Right lobe of liver (tissue), 6 donors: ENCODE results near the gene MAL. TPM values are rescaled to one million over a fixed set of nuclear protein-coding genes. Genes with fewer than 3 reads are reported as not detected.
A peak's percentile ranks its signal among the peaks of the same experiment; 100 is the strongest.

Source experiments
- ATAC-seq, 4 donors: fragments of 200-7000 bp; cut with Tn5 transposase; one replicate each; pipeline ENCODE4 v1.9.1; 2020; ENCODE audit warnings: mild to moderate bottlenecking in 4 of 4, moderate library complexity in 4 of 4
- DNase-seq, 3 donors: peaks; one replicate each; pipeline ENCODE4 v3.0.0-alpha.2; 2020
- H3K27ac ChIP-seq, 3 donors: fragments of 200-600 bp; one replicate each; pipeline ENCODE4 v1.8.0; 2022
- H3K27me3 ChIP-seq, 2 donors: fragments of 200-600 bp; one replicate each; pipeline ENCODE4 v1.8.0; 2022
- H3K36me3 ChIP-seq, 4 donors: fragments of 200-600 bp; sonication (generic) in 1 of 4; one replicate each; pipeline versions ENCODE4 v1.5.1 to v1.8.0; 2017 to 2022; ENCODE audit warnings: control low read depth in 1 of 4
- H3K4me1 ChIP-seq, 4 donors: fragments of 200-600 bp; sonication (generic) in 1 of 4; one replicate each; pipeline versions ENCODE4 v1.5.1 to v1.8.0; 2017 to 2022; ENCODE audit warnings: control low read depth in 1 of 4
- H3K4me3 ChIP-seq, 3 donors: fragments of 200-600 bp; one replicate each; pipeline ENCODE4 v1.8.0; 2022
- H3K9me3 ChIP-seq, 4 donors: fragments of 200-600 bp; sonication (generic) in 1 of 4; one replicate each; pipeline versions ENCODE4 v1.5.1 to v1.8.0; 2017 to 2022; ENCODE audit warnings: control low read depth in 1 of 4
- CTCF ChIP-seq, 4 donors: fragments of 200-600 bp in 3 of 4; fragments of 450-650 bp in 1 of 4; IDR thresholded peaks; one replicate each; pipeline versions ENCODE4 v1.5.1 to v1.8.0; 2016 to 2022; ENCODE audit warnings: antibody characterized with exemption in 4 of 4, mild to moderate bottlenecking in 2 of 4
- POLR2A ChIP-seq: fragments of 450-650 bp; IDR thresholded peaks from one replicate; pipeline ENCODE4 v1.6.1; 2017; ENCODE audit warnings: antibody characterized with exemption, mild to moderate bottlenecking
- WGBS: methylation state at CpG from one replicate; pipeline ENCODE4 v1.1.6; 2018; ENCODE audit warnings: low coverage, low lambda C conversion rate; ENCODE audit not compliant: insufficient coverage; ENCODE audit errors: missing lambda C conversion rate; 5-methylcytosine and 5-hydroxymethylcytosine counted together
- intact Hi-C, 2 donors: fragments of 100-400 bp; cut with DNase I; formaldehyde crosslinking; loops; one replicate each; pipeline versions ENCODE4 v1.11.2 to v1.14.1; 2022
- total RNA-seq, 6 experiments: library from RNA; depleted of rRNA in 2 of 6; stranded (reverse); fragments of >200 nt in 2 of 6; fragmentation: NEBNext Ultra II Directional in 3 of 6; extraction: Animal tissue kit (Norgen Biotek cat#: 25700) in 3 of 6; gene quantifications; one replicate each; pipeline versions ENCODE4 v1.1.0 to v1.2.4, GENCODE V29; 2016 to 2023
- donor health status: DM: no; HTN: yes; CAD: no.
- donor health status: DM: no; HTN: no; CAD: no.
- donor health status: DM: no; HTN: no; CAD: no.
- donor health status: DM: no; HTN: yes; CAD: no.
- donor health status: DM: no; HTN: yes; CAD: no.

The MAL gene
- total RNA-seq, 6 experiments from 2014 or later = 0.24 TPM; not detected in 5

DNA sequence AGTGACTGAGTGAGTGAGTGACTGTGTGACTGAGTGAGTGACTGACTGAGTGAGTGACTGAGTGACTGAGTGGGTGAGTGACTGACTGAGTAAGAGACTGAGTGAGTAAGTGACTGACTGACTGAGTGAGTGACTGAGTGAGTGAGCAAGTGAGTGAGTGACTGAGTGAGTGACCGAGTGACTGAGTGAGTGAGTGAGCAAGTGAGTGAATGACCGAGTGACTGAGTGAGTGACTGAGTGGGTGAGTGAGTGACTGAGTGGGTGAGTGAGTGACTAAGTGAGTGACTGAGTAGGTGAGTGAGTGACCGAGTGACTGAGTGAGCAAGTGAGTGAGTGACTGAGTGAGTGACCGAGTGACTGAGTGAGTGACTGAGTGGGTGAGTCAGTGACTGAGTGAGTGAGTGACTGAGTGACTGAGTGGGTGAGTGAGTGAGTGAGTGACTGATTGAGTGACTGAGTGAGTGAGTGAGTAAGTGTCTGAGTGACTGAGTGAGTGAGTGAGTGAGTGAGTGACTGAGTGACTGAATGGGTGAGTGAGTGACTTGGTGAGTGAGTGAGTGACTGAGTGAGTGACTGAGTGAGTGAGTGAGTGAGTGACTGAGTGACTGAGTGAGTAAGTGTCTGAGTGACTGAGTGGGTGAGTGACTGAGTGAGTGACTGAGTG, 13.3 kb downstream of the MAL start:
- intact Hi-C loops = no loop called here
- TF ChIP-seq POLR2A = no peak
- TF ChIP-seq CTCF (IDR thresholded peaks at IDR 0.05) = no peak
- Histone ChIP-seq H3K4me1 (no peaks in the 10 kb centered on the region), H3K27ac (no peak overlapping the region), H3K36me3 (no peaks in the 10 kb centered on the region), H3K9me3 (no peaks in the 10 kb centered on the region), H3K27me3 (no peaks in the 10 kb centered on the region), H3K4me3 (no peak overlapping the region)
- DNase-seq (no peak), ATAC-seq (no peak)
- WGBS = 80% methylated on average over 4 of the region's 4 CpGs

DNA sequence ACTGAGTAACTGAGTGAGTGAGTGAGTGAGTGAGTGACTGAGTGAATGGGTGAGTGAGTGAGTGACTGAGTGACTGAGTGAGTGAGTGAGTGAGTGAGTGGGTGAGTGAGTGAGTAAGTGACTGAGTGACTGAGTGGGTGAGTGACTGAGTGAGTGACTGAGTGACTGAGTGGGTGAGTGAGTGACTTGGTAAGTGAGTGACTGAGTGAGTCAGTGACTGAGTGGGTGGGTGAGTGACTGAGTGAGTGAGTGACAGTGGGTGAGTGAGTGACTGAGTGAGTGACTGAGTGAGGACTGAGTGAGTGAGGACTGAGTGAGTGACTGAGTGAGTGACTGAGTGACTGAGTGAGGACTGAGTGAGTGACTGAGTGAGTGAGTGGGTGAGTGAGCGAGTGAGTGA, 13.9 kb downstream of the MAL start:
- H3K27ac ChIP-seq = no peak overlapping the region
- H3K9me3 ChIP-seq = no peaks in the 10 kb centered on the region
- H3K27me3 ChIP-seq = no peaks in the 10 kb centered on the region
- WGBS = 88% methylated on average over 1 of the region's 1 CpG
- no peak overlapping the region for H3K4me3 ChIP-seq
- TF ChIP-seq POLR2A (no peak), CTCF (IDR thresholded peaks at IDR 0.05) (no peak)
- intact Hi-C loops = no loop called here
- H3K36me3 ChIP-seq = no peaks in the 10 kb centered on the region
- DNase-seq (no peak), ATAC-seq (no peak)
- H3K4me1 ChIP-seq = no peaks in the 10 kb centered on the region

GRCh38 chr2:95039978-95040377, 14.5 kb downstream of the MAL start:
- Histone ChIP-seq H3K4me1 (no peaks in the 10 kb centered on the region), H3K9me3 (no peaks in the 10 kb centered on the region), H3K27me3 (no peaks in the 10 kb centered on the region), H3K27ac (no peak overlapping the region), H3K36me3 (no peaks in the 10 kb centered on the region), H3K4me3 (no peak overlapping the region)
- peak in 1 of 3 donors; percentile 2 for DNase-seq
- 100% methylated on average over 2 of the region's 6 CpGs for WGBS
- ATAC-seq = no peak
- TF ChIP-seq CTCF (IDR thresholded peaks at IDR 0.05) = no peak
- no peak for TF ChIP-seq POLR2A
- intact Hi-C loops = no loop called here

GRCh38 chr2:95040426-95040825, 14.9 kb downstream of the MAL start:
- H3K27ac ChIP-seq = no peak overlapping the region
- no peak overlapping the region for H3K4me3 ChIP-seq
- H3K4me1 ChIP-seq = no peaks in the 10 kb centered on the region
- intact Hi-C loops = no loop called here
- H3K9me3 ChIP-seq = no peaks in the 10 kb centered on the region
- no peak for TF ChIP-seq CTCF (IDR thresholded peaks at IDR 0.05)
- TF ChIP-seq POLR2A = no peak
- peak in 1 of 3 donors; percentile 2 for DNase-seq
- no peak for ATAC-seq
- H3K36me3 ChIP-seq = no peaks in the 10 kb centered on the region
- WGBS = 50% methylated on average over 5 of the region's 6 CpGs
- no peaks in the 10 kb centered on the region for H3K27me3 ChIP-seq
